HG02642 (cell line): Measurements from ENCODE around the gene LCE1A.

Experiments
- ATAC-seq: cut with Tn5 transposase; IDR thresholded peaks from one replicate; pipeline ENCODE4 v1.9.1; 2021; ENCODE audit warnings: mild to moderate bottlenecking; ENCODE audit not compliant: unreplicated experiment, poor library complexity

The LCE1A gene

DNA sequence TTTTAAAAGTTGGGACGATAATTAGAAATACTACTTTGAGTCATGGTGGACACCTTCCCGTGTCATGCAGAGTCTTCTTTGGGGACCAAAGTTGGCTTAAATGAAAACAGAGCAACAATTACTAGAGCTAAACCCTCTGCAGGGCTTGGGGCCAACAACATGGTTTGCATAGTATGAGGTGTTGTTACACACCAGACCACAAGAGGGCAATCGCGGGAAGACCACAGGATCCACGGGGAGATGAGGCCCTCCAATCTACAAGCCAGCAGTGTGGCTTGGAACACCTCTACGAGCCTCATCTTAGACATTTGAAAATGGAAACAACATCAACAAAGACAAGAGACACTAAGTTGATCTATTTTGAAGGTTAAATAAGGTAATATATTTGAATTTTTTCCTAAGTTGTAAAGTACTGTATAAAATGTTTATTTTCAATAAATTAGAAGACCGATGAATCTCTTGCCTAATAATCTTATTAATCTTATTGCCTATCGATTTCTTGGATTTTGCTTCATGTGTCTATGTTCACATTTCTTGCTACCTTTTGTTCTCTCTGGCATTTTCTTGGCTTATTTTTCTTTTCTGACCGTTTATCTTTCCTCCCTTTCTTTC is 42.6 kb downstream of the LCE1A start:
- ATAC-seq, result peak; percentile 59

GRCh38 chr1:152870831-152871730 is 43.8 kb downstream of the LCE1A start:
- no peak for ATAC-seq

- ATAC-seq, result no peak
Observed at GRCh38 chr1:152871731-152872126, 44.5 kb downstream of the LCE1A start.

DNA sequence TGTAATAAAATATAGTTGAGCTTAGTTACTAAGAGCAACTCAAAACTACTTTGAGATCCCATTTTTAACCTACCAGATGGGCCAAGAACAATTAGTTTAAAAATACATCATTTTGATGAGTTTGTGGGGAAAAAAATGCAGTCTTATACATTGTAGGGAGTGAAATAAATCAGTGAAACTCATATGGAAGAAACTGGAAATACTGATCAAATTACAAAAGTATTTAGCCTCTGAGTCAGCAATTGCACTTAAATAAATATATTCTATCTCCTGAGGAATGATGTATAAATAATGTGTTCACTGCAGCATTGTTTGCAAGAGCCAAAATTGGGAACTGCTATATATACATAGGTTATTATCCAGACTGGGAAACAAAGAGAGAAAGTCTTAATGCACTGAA is 46.2 kb downstream of the LCE1A start:
- no peak for ATAC-seq

DNA sequence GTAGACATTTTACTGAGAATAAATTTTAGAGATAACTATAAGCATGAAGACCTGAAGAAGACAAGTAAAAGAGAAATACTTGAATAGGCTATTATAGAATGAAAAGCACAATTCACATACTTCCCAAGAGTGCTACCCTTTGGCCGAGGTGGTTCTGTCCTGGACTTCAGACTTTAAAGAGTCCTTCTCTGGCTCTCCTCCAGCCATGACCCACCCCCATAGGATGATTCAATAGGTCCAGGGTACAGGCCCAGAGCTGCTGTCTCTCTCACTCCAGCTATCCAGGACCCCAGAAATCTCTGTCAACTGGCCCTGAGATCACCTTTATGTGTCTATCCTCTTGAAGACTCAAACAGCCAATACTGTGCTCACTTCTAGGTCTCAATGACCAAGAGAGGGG is 49.6 kb downstream of the LCE1A start:
- no peak for ATAC-seq
